GM12891 (cell line): Measurements from ENCODE around the gene ZGPAT.

Experiments
- POLR2A ChIP-seq: IDR thresholded peaks from 2 replicates; pipeline ENCODE4 v1.6.1; 2011; ENCODE audit warnings: low read depth, low read length, control low read depth
- POLR2AphosphoS5 ChIP-seq: IDR thresholded peaks from 2 replicates; pipeline ENCODE4 v1.6.1; 2011; ENCODE audit warnings: low read depth, low read length, control low read depth
- TAF1 ChIP-seq: IDR thresholded peaks from 2 replicates; pipeline ENCODE4 v1.6.1; 2011; ENCODE audit warnings: low read depth, low read length, control low read depth

- TF ChIP-seq POLR2A = no peak
- no peak for TF ChIP-seq TAF1
- TF ChIP-seq POLR2AphosphoS5 = no peak
Observed at GRCh38 chr20:63769891-63770474, 62.1 kb downstream of the ZGPAT start.
